Ovary (tissue), 9 donors: ENCODE results near the gene TCTA. TPM values are rescaled to one million over a fixed set of nuclear protein-coding genes. Genes with fewer than 3 reads are reported as not detected.
"Not testable (repeated sequence)": the region's sequence is repeated elsewhere in the genome, so short reads cannot be mapped to it uniquely, and the experiment has no call there.

Experiments used
- DNase-seq, 5 donors: peaks; one replicate each; pipeline ENCODE4 v3.0.0-alpha.2; 2019 to 2020
- H3K27ac ChIP-seq, 2 donors: fragments of 200-600 bp; one replicate each; pipeline versions ENCODE4 v1.5.1 to v1.8.0; 2019 to 2022
- H3K27me3 ChIP-seq: fragments of 200-600 bp; one replicate; pipeline ENCODE4 v1.8.0; 2022
- H3K36me3 ChIP-seq: fragments of 200-600 bp; sonication (generic); one replicate; pipeline ENCODE4 v1.5.1; 2019
- H3K4me1 ChIP-seq: one replicate; pipeline ENCODE4 v1.8.1; 2013; ENCODE audit warnings: mild to moderate bottlenecking, moderate library complexity; ENCODE audit not compliant: insufficient read depth
- H3K4me3 ChIP-seq: fragments of 200-600 bp; sonication (generic); one replicate; pipeline ENCODE4 v1.5.1; 2017
- H3K9me3 ChIP-seq, 2 donors: fragments of 200-600 bp in 1 of 2; sonication (generic) in 1 of 2; one replicate each; pipeline versions ENCODE4 v1.5.1 to v1.8.1; 2013 to 2019; ENCODE audit warnings: mild to moderate bottlenecking in 1 of 2, moderate library complexity in 1 of 2
- EP300 ChIP-seq: sonication (generic); formaldehyde crosslinking; IDR thresholded peaks from one replicate; pipeline ENCODE4 v1.6.1; 2017; ENCODE audit warnings: antibody characterized with exemption
- POLR2A ChIP-seq: fragments of 450-650 bp; IDR thresholded peaks from one replicate; pipeline ENCODE4 v1.6.1; 2017; ENCODE audit warnings: antibody characterized with exemption, mild to moderate bottlenecking, moderate library complexity
- WGBS, 3 donors: extraction: QIAGEN DNeasy Blood & Tissue Kit in 1 of 3; methylation state at CpG; one replicate each; pipeline versions ENCODE4 v1.1.5 to v1.1.7; 2013 to 2017; 5-methylcytosine and 5-hydroxymethylcytosine counted together
- intact Hi-C, 4 donors: fragments of 100-400 bp; cut with DNase I; formaldehyde crosslinking; loops; one replicate each; pipeline versions ENCODE4 v1.11.0 to v1.15.1; 2022 to 2023
- polyA plus RNA-seq, 2 donors: library from polyadenylated mRNA; stranded (reverse); fragments of 200-250 nt in 1 of 2; fragments of 350-450 nt in 1 of 2; fragmentation: Illumina TruSeq in 1 of 2; extraction: RNeasy Lipid Tissue Mini Kit (QIAGEN cat#74804) in 1 of 2; gene quantifications; one replicate each; pipeline ENCODE4 v1.2.3, GENCODE V29; 2013 to 2014
- total RNA-seq, 7 donors: library from RNA; depleted of rRNA in 2 of 7; stranded (reverse); fragments of >200 nt in 2 of 7; fragmentation: NEBNext Ultra II Directional in 3 of 7; extraction: Animal tissue kit (Norgen Biotek cat#: 25700) in 3 of 7; gene quantifications; one replicate each; pipeline versions ENCODE4 v1.1.0 to v1.2.4, GENCODE V29; 2016 to 2023
- TF ChIP-seq, protein P1 (sequence below), 3 donors: fragments of 450-650 bp in 2 of 3; fragments of 200-600 bp in 1 of 3; IDR thresholded peaks; one replicate each; pipeline versions ENCODE4 v1.5.1 to v1.8.0; 2016 to 2022; ENCODE audit warnings: antibody characterized with exemption in 3 of 3, mild to moderate bottlenecking in 1 of 3
- donor health status: DM: no; HTN: no; CAD: no; lungs with moderate emphysema.
- donor health status: DM: no; HTN: no; CAD: no.
- donor health status: Bipolar disorder and iron deficiency.
- donor health status: DM: yes; HTN: yes; CAD: no.
- donor health status: DM: no; HTN: no; CAD: no.
- donor health status: DM: yes; HTN: yes; CAD: no.

TCTA gene
- total and polyA plus RNA-seq, 9 donors: 22.4 to 63.0 (median 29.6) TPM

DNA sequence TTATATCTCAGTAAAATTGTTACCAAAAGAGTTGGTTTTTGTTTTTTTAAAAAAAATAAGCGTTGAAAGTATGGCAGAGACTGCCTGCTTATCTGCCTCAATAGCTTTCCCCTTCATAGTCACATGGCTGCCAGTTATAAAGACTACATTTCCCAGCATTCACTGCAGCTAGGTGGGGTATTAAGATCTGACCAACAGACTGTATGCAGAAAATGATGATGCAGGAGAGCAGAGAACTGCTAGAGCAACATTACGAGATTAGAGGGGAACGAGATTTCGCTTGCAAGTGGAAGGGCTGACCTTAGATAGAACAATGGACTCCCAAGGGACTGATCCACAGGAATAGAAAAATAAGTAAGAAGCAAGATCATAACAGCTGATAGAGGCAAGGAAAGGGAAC, 14.8 kb upstream of the TCTA start:
- TF ChIP-seq POLR2A: no peak
- TF ChIP-seq, protein P1, sequence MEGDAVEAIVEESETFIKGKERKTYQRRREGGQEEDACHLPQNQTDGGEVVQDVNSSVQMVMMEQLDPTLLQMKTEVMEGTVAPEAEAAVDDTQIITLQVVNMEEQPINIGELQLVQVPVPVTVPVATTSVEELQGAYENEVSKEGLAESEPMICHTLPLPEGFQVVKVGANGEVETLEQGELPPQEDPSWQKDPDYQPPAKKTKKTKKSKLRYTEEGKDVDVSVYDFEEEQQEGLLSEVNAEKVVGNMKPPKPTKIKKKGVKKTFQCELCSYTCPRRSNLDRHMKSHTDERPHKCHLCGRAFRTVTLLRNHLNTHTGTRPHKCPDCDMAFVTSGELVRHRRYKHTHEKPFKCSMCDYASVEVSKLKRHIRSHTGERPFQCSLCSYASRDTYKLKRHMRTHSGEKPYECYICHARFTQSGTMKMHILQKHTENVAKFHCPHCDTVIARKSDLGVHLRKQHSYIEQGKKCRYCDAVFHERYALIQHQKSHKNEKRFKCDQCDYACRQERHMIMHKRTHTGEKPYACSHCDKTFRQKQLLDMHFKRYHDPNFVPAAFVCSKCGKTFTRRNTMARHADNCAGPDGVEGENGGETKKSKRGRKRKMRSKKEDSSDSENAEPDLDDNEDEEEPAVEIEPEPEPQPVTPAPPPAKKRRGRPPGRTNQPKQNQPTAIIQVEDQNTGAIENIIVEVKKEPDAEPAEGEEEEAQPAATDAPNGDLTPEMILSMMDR (IDR thresholded peaks at IDR 0.05): no peak
- no peak for TF ChIP-seq EP300
- no peak overlapping the region for H3K27ac ChIP-seq

DNA sequence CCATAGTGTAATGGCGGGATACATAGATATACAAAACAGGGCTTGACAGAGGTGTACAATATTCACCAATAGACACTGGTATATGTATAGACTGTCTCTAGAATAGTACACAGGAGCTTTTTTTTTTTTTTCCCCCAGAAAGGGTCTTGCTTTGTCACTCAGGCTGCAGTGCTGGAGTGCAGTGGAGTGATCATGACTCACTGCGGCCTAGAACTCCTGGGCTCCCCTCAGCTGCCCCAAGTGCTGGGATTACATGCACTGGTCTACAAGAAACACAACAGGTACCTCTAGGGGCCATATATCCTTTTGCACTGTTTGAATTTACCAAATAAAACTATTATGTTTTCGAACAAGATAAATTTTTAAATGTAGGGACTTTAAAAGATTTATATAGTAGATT, 12.8 kb upstream of the TCTA start:
- H3K4me1 ChIP-seq: peaks cover 7% of the 10 kb centered on the region
- intact Hi-C loops: no loop called here

More for the DNA sequence above, 14.8 kb upstream of the TCTA start:
- Histone ChIP-seq H3K4me1 (peaks cover 8% of the 10 kb centered on the region), H3K4me3 (no peak overlapping the region), H3K9me3 (no peaks in the 10 kb centered on the region), H3K27me3 (no peaks in the 10 kb centered on the region), H3K36me3 (no peaks in the 10 kb centered on the region)
- intact Hi-C loops: no loop called here
- DNase-seq: no peak
- WGBS, 3 donors: 47 to 55% (median 49%) methylated on average over 4 of the region's 4 CpGs

DNA sequence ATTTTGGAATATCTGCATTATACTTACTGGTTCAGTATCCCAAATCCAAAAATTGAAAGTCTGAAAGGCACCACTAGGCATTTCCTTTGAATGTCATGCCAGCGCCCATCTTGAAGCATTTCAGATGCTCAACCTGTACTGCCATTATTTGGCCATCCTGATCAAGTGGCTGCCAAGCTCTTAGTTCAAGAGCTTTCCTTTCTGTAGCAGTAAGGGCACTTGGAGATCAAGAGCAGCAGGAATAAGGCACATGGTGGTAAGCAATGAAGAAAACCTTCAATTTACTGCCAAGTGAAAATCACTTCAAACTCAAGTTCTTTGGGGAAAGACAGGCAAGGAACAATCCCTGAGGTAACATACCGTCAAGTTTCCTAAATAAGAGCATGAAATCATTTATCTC, 10.5 kb upstream of the TCTA start:
- intact Hi-C loops: no loop called here
- TF ChIP-seq POLR2A (no peak), EP300 (no peak)
- TF ChIP-seq, protein P1 (IDR thresholded peaks at IDR 0.05): no peak

More for the DNA sequence above, 12.8 kb upstream of the TCTA start:
- WGBS, 3 donors: 87 to 95% (median 94%) methylated on average over 3 of the region's 3 CpGs
- H3K36me3 ChIP-seq: no peaks in the 10 kb centered on the region
- TF ChIP-seq, protein P1 (IDR thresholded peaks at IDR 0.05): no peak
- TF ChIP-seq POLR2A (no peak), EP300 (no peak)
- DNase-seq: peak in 1 of 5 donors; percentile 7
- no peak overlapping the region for H3K27ac ChIP-seq
- no peaks in the 10 kb centered on the region for H3K27me3 ChIP-seq
- no peak overlapping the region for H3K4me3 ChIP-seq
- H3K9me3 ChIP-seq: no peaks in the 10 kb centered on the region

DNA sequence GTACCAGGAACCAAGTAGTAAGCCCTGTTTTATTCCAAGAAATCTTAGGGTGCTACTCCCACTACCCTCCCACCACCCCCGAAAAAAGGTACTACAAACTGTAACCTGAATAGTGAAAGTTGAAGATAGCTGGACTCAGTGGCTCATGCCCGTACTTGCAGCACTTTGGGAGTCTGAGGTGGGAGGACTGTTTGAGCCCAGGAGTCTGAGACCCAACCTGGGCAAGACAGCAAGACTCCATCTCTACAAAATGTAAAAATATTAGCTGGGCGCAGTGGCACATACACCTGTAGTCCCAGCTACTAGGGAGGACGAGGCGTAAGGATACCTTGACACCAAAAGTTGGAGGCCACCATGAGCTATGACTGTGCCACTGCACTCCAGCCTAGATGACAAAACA, 8.3 kb upstream of the TCTA start:
- H3K27me3 ChIP-seq: no peaks in the 10 kb centered on the region
- WGBS, 3 donors: 72 to 92% (median 83%) methylated on average over 5 of the region's 5 CpGs
- intact Hi-C loops: no loop called here
- H3K4me3 ChIP-seq: no peak overlapping the region
- peaks cover 15% of the 10 kb centered on the region for H3K4me1 ChIP-seq
- DNase-seq: peak in 1 of 5 donors; percentile 5
- no peak for TF ChIP-seq POLR2A
- TF ChIP-seq EP300: no peak
- TF ChIP-seq, protein P1 (IDR thresholded peaks at IDR 0.05): no peak
- no peaks in the 10 kb centered on the region for H3K36me3 ChIP-seq
- no peaks in the 10 kb centered on the region for H3K9me3 ChIP-seq
- no peak overlapping the region for H3K27ac ChIP-seq

More for the DNA sequence above, 10.5 kb upstream of the TCTA start:
- WGBS, 3 donors: 81 to 83% (median 83%) methylated on average over 2 of the region's 2 CpGs
- H3K27me3 ChIP-seq: no peaks in the 10 kb centered on the region
- H3K9me3 ChIP-seq: no peaks in the 10 kb centered on the region
- no peaks in the 10 kb centered on the region for H3K36me3 ChIP-seq
- H3K4me1 ChIP-seq: peaks cover 13% of the 10 kb centered on the region
- no peak overlapping the region for H3K27ac ChIP-seq
- no peak overlapping the region for H3K4me3 ChIP-seq
- DNase-seq: no peak

DNA sequence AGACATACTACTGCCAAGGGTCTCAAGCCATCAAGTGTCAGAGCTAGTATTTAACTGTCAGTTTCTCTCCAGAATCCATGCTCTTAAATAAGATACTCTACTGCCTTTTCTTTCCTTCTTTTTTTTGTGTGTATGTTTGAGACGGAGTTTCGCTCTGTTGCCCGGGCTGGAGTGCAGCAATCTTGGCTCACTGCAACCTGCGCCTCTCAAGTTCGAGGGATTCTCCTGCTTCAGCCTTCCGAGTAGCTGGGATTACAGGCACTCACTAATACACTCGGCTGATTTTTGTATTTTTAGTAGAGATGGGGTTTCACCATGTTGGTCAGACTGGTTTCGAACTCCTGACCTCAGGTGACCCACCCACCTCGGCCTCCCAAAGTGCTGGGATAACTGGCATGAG, 6.7 kb upstream of the TCTA start:
- H3K27me3 ChIP-seq, H3K36me3 ChIP-seq, H3K27ac ChIP-seq, H3K4me3 ChIP-seq, intact Hi-C loops, H3K9me3 ChIP-seq: not testable (repeated sequence)
- 34 to 36% (median 34%) methylated on average over 9 of the region's 9 CpGs for WGBS, 3 donors
- peaks cover 14% of the 10 kb centered on the region for H3K4me1 ChIP-seq
- DNase-seq: peak in 1 of 5 donors; percentile 31
